PC-9 (cell line): ENCODE results near the gene CADM2.

Experiments
- CTCF ChIP-seq: fragments of 200-600 bp; sonication (generic); conservative IDR thresholded peaks from 2 replicates; pipeline ENCODE4 v1.6.1; 2017; ENCODE audit warnings: mixed run types, antibody characterized with exemption, mild to moderate bottlenecking, moderate library complexity
- EZH2 ChIP-seq: fragments of 200-600 bp; sonication (generic); IDR thresholded peaks from 2 replicates; pipeline ENCODE4 v1.8.0; 2017; ENCODE audit warnings: antibody characterized with exemption, low read depth

GRCh38 chr3:85258819-85259218 is 300.0 kb downstream of the CADM2 start:
- no peak for TF ChIP-seq CTCF
- TF ChIP-seq EZH2: no peak
